Astrocyte of the hippocampus (primary cell): Measurements from ENCODE around the gene ANKRD40.
"Not testable (repeated sequence)": the region's sequence is repeated elsewhere in the genome, so short reads cannot be mapped to it uniquely, and the experiment has no call there.

Source experiments
- DNase-seq: peaks from one replicate; pipeline ENCODE4 v3.0.0; 2011; ENCODE audit warnings: low read depth, low spot score

ANKRD40 gene

GRCh38 chr17:50707289-50708049 lies at the start of gene ANKRD40:
Gene ANKRD40 (minus strand): TSS chr17:50707914. CDS start chr17:50707654, 260 bp downstream.
- DNase-seq: peak; percentile 96

- no peak for DNase-seq
These were observed 46.8 kb upstream of the ANKRD40 start for GRCh38 chr17:50754521-50754920.

GRCh38 chr17:50749245-50749644 lies 41.5 kb upstream of the ANKRD40 start:
- no peak for DNase-seq

GRCh38 chr17:50745631-50746030 lies 37.9 kb upstream of the ANKRD40 start:
- DNase-seq: no peak

GRCh38 chr17:50739098-50739497 lies 31.4 kb upstream of the ANKRD40 start:
- DNase-seq: no peak

GRCh38 chr17:50737118-50737698 lies 29.5 kb upstream of the ANKRD40 start:
- DNase-seq: no peak

GRCh38 chr17:50735287-50735686 lies 27.6 kb upstream of the ANKRD40 start:
- DNase-seq: no peak

GRCh38 chr17:50731575-50732460 lies 24.1 kb upstream of the ANKRD40 start:
- DNase-seq: no peak

GRCh38 chr17:50728881-50729765 lies 21.4 kb upstream of the ANKRD40 start:
- no peak for DNase-seq

- DNase-seq: no peak
These were observed 20.4 kb upstream of the ANKRD40 start for GRCh38 chr17:50728112-50728429.

- DNase-seq: no peak
These were observed 18.3 kb upstream of the ANKRD40 start for GRCh38 chr17:50725769-50726655.

GRCh38 chr17:50724622-50725021 lies 16.9 kb upstream of the ANKRD40 start:
- not testable (repeated sequence) for DNase-seq

- DNase-seq: no peak
These were observed 15.0 kb upstream of the ANKRD40 start for GRCh38 chr17:50722746-50723145.

GRCh38 chr17:50721194-50722010 lies 13.7 kb upstream of the ANKRD40 start:
- DNase-seq: no peak

- no peak for DNase-seq
These were observed 12.4 kb upstream of the ANKRD40 start for GRCh38 chr17:50719924-50720794.

- DNase-seq: peak; percentile 98
These were observed 11.6 kb upstream of the ANKRD40 start, which contains the start of gene LUC7L3 for GRCh38 chr17:50719144-50719923. Gene LUC7L3 (plus strand): TSS chr17:50719603. CDS start chr17:50719733, 130 bp downstream.

- no peak for DNase-seq
These were observed 7.8 kb upstream of the ANKRD40 start for GRCh38 chr17:50715471-50715870.

GRCh38 chr17:50712641-50713040 lies 4.9 kb upstream of the ANKRD40 start:
- DNase-seq: no peak
